ENCODE measurements around the gene QARS1. TPM values are rescaled to one million over a fixed set of nuclear protein-coding genes. Genes with fewer than 3 reads are reported as not detected.
A peak's percentile ranks its signal among the peaks of the same experiment; 100 is the strongest.

QARS1 gene
- total and polyA plus RNA-seq, 2 of the 13 experiments (the other 11 are each of a cell fraction or from before 2014, with no cell fraction given), result 307 to 327 TPM

- TF ChIP-seq ZNF691 (CRISPR knock-in tag; IDR thresholded peaks at IDR 0.05; ENCODE audit: borderline replicate concordance, low read depth) (0 out of 2 replicates have a peak, but pooled peaks have one; percentile 27), SIX4 (CRISPR knock-in tag; IDR thresholded peaks at IDR 0.05) (no peak), MXI1 (IDR thresholded peaks at IDR 0.05; ENCODE audit: borderline replicate concordance, low read depth, low read length) (peak; percentile 72; the same call in 1 of the 3 replicates), KLF16 (CRISPR knock-in tag; IDR thresholded peaks at IDR 0.05) (no peak), ARID2 (CRISPR knock-in tag; IDR thresholded peaks at IDR 0.05; ENCODE audit: borderline replicate concordance) (no peak)
- TF ChIP-seq, protein P1, sequence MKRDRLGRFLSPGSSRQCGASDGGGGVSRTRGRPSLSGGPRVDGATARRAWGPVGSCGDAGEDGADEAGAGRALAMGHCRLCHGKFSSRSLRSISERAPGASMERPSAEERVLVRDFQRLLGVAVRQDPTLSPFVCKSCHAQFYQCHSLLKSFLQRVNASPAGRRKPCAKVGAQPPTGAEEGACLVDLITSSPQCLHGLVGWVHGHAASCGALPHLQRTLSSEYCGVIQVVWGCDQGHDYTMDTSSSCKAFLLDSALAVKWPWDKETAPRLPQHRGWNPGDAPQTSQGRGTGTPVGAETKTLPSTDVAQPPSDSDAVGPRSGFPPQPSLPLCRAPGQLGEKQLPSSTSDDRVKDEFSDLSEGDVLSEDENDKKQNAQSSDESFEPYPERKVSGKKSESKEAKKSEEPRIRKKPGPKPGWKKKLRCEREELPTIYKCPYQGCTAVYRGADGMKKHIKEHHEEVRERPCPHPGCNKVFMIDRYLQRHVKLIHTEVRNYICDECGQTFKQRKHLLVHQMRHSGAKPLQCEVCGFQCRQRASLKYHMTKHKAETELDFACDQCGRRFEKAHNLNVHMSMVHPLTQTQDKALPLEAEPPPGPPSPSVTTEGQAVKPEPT (CRISPR knock-in tag; IDR thresholded peaks at IDR 0.05; ENCODE audit: low read depth), result peak; percentile 93
- TF ChIP-seq, protein P2, sequence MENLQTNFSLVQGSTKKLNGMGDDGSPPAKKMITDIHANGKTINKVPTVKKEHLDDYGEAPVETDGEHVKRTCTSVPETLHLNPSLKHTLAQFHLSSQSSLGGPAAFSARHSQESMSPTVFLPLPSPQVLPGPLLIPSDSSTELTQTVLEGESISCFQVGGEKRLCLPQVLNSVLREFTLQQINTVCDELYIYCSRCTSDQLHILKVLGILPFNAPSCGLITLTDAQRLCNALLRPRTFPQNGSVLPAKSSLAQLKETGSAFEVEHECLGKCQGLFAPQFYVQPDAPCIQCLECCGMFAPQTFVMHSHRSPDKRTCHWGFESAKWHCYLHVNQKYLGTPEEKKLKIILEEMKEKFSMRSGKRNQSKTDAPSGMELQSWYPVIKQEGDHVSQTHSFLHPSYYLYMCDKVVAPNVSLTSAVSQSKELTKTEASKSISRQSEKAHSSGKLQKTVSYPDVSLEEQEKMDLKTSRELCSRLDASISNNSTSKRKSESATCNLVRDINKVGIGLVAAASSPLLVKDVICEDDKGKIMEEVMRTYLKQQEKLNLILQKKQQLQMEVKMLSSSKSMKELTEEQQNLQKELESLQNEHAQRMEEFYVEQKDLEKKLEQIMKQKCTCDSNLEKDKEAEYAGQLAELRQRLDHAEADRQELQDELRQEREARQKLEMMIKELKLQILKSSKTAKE (CRISPR knock-in tag; IDR thresholded peaks at IDR 0.05; ENCODE audit: borderline replicate concordance), result no peak
These were observed 28.8 kb upstream of the QARS1 start (continued) for GRCh38 chr3:49133226-49133951.
